Mesendoderm (in vitro differentiated cells): Measurements from ENCODE around the gene SKA3.

ENCODE experiments used
- DNase-seq: peaks from one replicate; pipeline ENCODE4 v3.0.0; 2013
- H2AK5ac ChIP-seq: 2 replicates; pipeline ENCODE4 v1.6.1; 2013; ENCODE audit warnings: low read length, inconsistent platforms
- H2BK120ac ChIP-seq: 2 replicates; pipeline ENCODE4 v1.6.1; 2013; ENCODE audit warnings: low read depth, mild to moderate bottlenecking, low read length, moderate library complexity, mixed read lengths
- H2BK15ac ChIP-seq: replicated peaks from 2 replicates; pipeline ENCODE4 v1.6.1; 2013; ENCODE audit warnings: low read depth, mild to moderate bottlenecking, moderate library complexity
- H2BK5ac ChIP-seq: 2 replicates; pipeline ENCODE4 v1.6.1; 2013; ENCODE audit warnings: low read length, inconsistent platforms
- H3K18ac ChIP-seq: 2 replicates; pipeline ENCODE4 v1.6.1; 2013; ENCODE audit warnings: mild to moderate bottlenecking, low read length, mixed read lengths
- H3K23ac ChIP-seq: one replicate; pipeline ENCODE4 v1.6.1; 2013; ENCODE audit warnings: low read length
- H3K27ac ChIP-seq: 2 replicates; pipeline ENCODE4 v1.5.1; 2013; ENCODE audit warnings: low read depth, mild to moderate bottlenecking, inconsistent platforms, low read length, moderate library complexity
- H3K27me3 ChIP-seq: 2 replicates; pipeline ENCODE4 v1.6.1; 2013; ENCODE audit warnings: low read length, control low read depth, mild to moderate bottlenecking, inconsistent platforms; ENCODE audit not compliant: insufficient read depth, poor library complexity
- H3K36me3 ChIP-seq: 2 replicates; pipeline ENCODE4 v1.6.1; 2013; ENCODE audit warnings: low read length, inconsistent platforms; ENCODE audit not compliant: control insufficient read depth, insufficient read depth
- H3K4ac ChIP-seq: one replicate; pipeline ENCODE4 v1.6.1; 2013; ENCODE audit warnings: low read depth, mild to moderate bottlenecking, low read length, moderate library complexity
- H3K4me1 ChIP-seq: 2 replicates; pipeline ENCODE4 v1.6.1; 2013; ENCODE audit warnings: low read depth, low read length, inconsistent platforms; ENCODE audit not compliant: control insufficient read depth
- H3K4me2 ChIP-seq: 2 replicates; pipeline ENCODE4 v1.6.1; 2013; ENCODE audit warnings: low read length
- H3K4me3 ChIP-seq: 2 replicates; pipeline ENCODE4 v1.5.1; 2013; ENCODE audit warnings: mild to moderate bottlenecking, low read length
- H3K56ac ChIP-seq: one replicate; pipeline ENCODE4 v1.6.1; 2013; ENCODE audit warnings: low read length
- H3K79me1 ChIP-seq: 2 replicates; pipeline ENCODE4 v1.6.1; 2013; ENCODE audit warnings: low read length, inconsistent platforms
- H3K79me2 ChIP-seq: 2 replicates; pipeline ENCODE4 v1.6.1; 2013; ENCODE audit warnings: mild to moderate bottlenecking, low read length; ENCODE audit not compliant: control insufficient read depth, insufficient read depth
- H3K9ac ChIP-seq: 2 replicates; pipeline ENCODE4 v1.6.1; 2013; ENCODE audit warnings: low read length, inconsistent platforms
- H4K5ac ChIP-seq: one replicate; pipeline ENCODE4 v1.6.1; 2013; ENCODE audit warnings: low read length
- H4K8ac ChIP-seq: one replicate; pipeline ENCODE4 v1.6.1; 2013; ENCODE audit warnings: low read depth, mild to moderate bottlenecking, control low read depth, low read length, moderate library complexity
- WGBS: extraction: QIAGEN DNeasy Blood & Tissue Kit; methylation state at CpG from one replicate; pipeline ENCODE4 v1.1.7; 2013; ENCODE audit warnings: low lambda C conversion rate, missing lambda C conversion rate; ENCODE audit not compliant: insufficient coverage; ENCODE audit errors: extremely low coverage; 5-methylcytosine and 5-hydroxymethylcytosine counted together

Gene SKA3

DNA sequence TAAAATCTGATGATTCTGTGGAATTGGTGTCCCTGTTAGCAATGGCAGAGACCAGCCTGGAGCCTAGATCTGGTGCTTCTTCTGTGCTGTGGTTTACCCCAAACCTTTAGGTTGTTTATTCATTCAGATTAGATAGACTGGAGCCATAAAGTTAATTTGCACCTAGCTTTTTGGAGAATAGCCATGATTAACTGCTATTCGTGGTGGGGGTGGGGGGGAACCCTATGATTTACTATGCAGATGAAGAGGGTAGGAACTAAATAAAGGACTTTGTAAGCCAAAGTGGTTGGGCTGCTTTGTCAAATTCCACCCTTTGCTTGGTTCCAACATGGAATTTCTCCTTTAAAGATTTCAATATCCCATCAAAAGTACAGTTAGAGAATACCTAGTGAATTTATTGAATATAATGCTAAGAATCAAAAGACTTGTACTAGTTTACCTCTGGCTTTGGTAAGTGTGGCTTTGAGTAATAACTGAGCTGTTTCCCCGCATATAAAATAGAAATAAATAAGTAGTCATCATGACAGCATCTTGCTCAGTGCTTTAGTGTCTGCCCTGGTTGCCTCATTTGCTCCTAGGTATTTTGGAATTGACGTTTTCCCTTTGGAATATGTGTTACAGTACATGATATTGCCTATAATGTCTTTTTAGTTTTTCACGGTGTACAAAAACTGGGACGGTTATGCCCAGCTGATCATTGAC, 27.6 kb downstream of the SKA3 start:
- no peaks in the 10 kb centered on the region for H3K4me1 ChIP-seq
- H3K79me2 ChIP-seq = peaks cover 4% of the 10 kb centered on the region
- no peak overlapping the region for H4K5ac ChIP-seq
- H3K56ac ChIP-seq = no peak overlapping the region
- H3K4ac ChIP-seq = no peak overlapping the region
- H3K36me3 ChIP-seq = peaks cover 2% of the 10 kb centered on the region
- no peak for DNase-seq
- no peak overlapping the region for H2AK5ac ChIP-seq
- H2BK120ac ChIP-seq = no peak overlapping the region
- no peak overlapping the region for H3K27ac ChIP-seq
- H3K9ac ChIP-seq = no peak overlapping the region
- H3K4me3 ChIP-seq = no peak overlapping the region
- H3K23ac ChIP-seq = no peak overlapping the region
- H2BK5ac ChIP-seq = no peak overlapping the region
- no peak overlapping the region for H4K8ac ChIP-seq
- no peak overlapping the region for H3K4me2 ChIP-seq
- no CpG with 5 or more reads among the region's 5 CpGs for WGBS
- H3K27me3 ChIP-seq = no peaks in the 10 kb centered on the region
- no peak overlapping the region for H2BK15ac ChIP-seq
- H3K79me1 ChIP-seq = peaks cover 1% of the 10 kb centered on the region
- H3K18ac ChIP-seq = no peak overlapping the region

DNA sequence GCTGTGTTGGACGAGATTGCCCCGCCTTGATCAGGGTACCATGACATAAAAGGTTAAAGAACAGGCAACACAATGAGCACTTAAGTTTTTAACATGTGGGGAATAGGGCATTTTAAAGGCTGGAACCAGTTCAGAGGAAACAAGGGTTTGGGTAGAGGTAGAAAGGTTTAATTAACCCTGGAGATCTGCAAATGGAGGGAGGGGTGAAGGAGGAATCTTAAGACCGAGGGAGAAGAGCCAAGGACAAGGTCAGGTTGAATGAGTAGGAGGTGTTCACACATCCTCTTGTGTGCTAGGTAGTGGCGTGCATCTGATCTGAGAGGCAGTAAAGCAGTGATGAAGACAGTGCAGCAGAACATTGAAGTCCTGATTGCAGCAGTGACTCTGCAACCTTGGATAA, 28.5 kb downstream of the SKA3 start:
- Histone ChIP-seq H3K4me3 (no peak overlapping the region), H4K5ac (no peak overlapping the region), H3K79me2 (peaks cover 13% of the 10 kb centered on the region), H3K27me3 (no peaks in the 10 kb centered on the region), H2BK5ac (no peak overlapping the region), H3K4me2 (no peak overlapping the region), H3K27ac (no peak overlapping the region), H3K23ac (no peak overlapping the region), H3K56ac (no peak overlapping the region), H4K8ac (no peak overlapping the region), H2BK15ac (no peak overlapping the region), H3K79me1 (peaks cover 5% of the 10 kb centered on the region), H2AK5ac (no peak overlapping the region), H2BK120ac (no peak overlapping the region), H3K36me3 (peaks cover 4% of the 10 kb centered on the region), H3K4me1 (no peaks in the 10 kb centered on the region), H3K9ac (no peak overlapping the region), H3K4ac (no peak overlapping the region), H3K18ac (no peak overlapping the region)
- DNase-seq = no peak
- WGBS = no CpG with 5 or more reads among the region's 4 CpGs

DNA sequence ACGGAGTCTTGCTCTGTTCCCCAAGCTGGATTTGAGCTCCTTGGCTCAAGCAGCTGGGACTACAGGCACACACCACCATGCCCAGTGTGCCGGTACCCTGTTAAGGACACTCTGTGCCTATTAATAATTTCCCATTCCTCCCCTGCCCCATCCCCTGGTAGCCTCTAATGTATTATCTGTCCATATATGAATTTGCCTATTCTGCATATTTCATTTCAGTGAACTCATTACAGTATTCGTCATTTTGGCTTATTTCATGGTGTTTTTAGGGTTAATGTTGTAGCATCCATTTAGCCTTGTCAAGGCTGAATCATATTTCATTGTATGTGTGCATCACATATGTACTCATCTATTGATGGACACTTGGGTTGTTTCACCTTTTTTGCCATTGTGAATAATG, 33.6 kb downstream of the SKA3 start:
- peak overlapping the region; percentile 42 for H3K56ac ChIP-seq
- peaks cover 34% of the 10 kb centered on the region for H3K79me2 ChIP-seq
- no peak overlapping the region for H3K18ac ChIP-seq
- no peaks in the 10 kb centered on the region for H3K27me3 ChIP-seq
- WGBS = no CpG with 5 or more reads among the region's 3 CpGs
- H2BK120ac ChIP-seq = no peak overlapping the region
- no peak overlapping the region for H2BK5ac ChIP-seq
- no peak overlapping the region for H2AK5ac ChIP-seq
- H3K4me1 ChIP-seq = no peaks in the 10 kb centered on the region
- no peak overlapping the region for H4K8ac ChIP-seq
- no peak overlapping the region for H2BK15ac ChIP-seq
- H3K36me3 ChIP-seq = peaks cover 7% of the 10 kb centered on the region
- H3K23ac ChIP-seq = no peak overlapping the region
- H3K4ac ChIP-seq = no peak overlapping the region
- no peak for DNase-seq
- H4K5ac ChIP-seq = no peak overlapping the region
- H3K4me3 ChIP-seq = no peak overlapping the region
- H3K4me2 ChIP-seq = peak overlapping the region; percentile 9
- no peak overlapping the region for H3K9ac ChIP-seq
- H3K27ac ChIP-seq = no peak overlapping the region
- H3K79me1 ChIP-seq = peaks cover 9% of the 10 kb centered on the region

DNA sequence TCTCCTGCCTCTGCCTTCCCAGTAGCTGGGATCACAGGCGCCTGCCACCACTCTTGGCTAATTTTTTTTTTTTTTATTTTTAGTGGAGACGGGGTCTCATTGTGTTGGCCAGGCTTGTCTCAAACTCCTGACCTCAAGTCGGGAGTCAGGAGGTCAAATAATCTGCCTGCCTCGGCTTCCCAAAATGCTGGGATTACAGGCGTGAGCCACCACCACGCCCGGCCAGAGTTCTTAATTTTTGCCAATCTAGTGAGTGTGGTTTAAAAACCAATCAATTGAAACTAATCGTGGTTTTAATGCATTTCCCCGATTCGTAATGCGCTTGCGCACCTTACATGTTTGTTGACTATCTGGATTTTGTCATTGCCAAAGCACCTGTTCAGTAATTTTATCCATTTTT, 37.0 kb downstream of the SKA3 start:
- DNase-seq = no peak
- peaks cover 5% of the 10 kb centered on the region for H3K36me3 ChIP-seq
- H3K56ac ChIP-seq = no peak overlapping the region
- no peak overlapping the region for H4K8ac ChIP-seq
- H3K23ac ChIP-seq = no peak overlapping the region
- no peak overlapping the region for H3K18ac ChIP-seq
- no peak overlapping the region for H4K5ac ChIP-seq
- peaks cover 32% of the 10 kb centered on the region for H3K79me2 ChIP-seq
- no peaks in the 10 kb centered on the region for H3K4me1 ChIP-seq
- peaks cover 8% of the 10 kb centered on the region for H3K79me1 ChIP-seq
- no peak overlapping the region for H3K4me3 ChIP-seq
- no peak overlapping the region for H3K9ac ChIP-seq
- no peak overlapping the region for H3K27ac ChIP-seq
- WGBS = no CpG with 5 or more reads among the region's 12 CpGs
- no peak overlapping the region for H2BK120ac ChIP-seq
- no peak overlapping the region for H3K4me2 ChIP-seq
- no peak overlapping the region for H2AK5ac ChIP-seq
- H2BK15ac ChIP-seq = no peak overlapping the region
- no peaks in the 10 kb centered on the region for H3K27me3 ChIP-seq
- H2BK5ac ChIP-seq = no peak overlapping the region
- H3K4ac ChIP-seq = no peak overlapping the region

DNA sequence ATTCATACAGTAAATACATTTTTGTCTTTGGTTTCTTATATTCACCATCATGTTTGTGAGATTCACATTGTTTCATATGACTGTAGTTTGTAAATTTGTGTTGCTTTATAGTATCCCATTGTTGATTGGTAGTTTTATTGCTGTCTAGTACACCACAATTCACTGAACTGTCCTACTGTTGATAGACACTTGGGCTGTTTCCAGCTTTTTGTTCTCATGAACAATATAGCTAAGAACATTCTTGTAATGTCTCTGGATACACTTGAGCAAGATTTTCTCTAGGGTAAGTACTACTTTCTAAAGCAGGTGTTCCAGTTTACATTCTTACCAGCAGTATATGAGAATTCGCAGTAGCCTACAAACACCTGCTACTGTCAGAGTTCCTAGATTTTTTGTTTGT, 37.8 kb downstream of the SKA3 start:
- Histone ChIP-seq H3K4me3 (no peak overlapping the region), H3K4me2 (no peak overlapping the region), H3K9ac (no peak overlapping the region), H2BK120ac (no peak overlapping the region), H3K79me2 (peaks cover 28% of the 10 kb centered on the region), H2AK5ac (no peak overlapping the region), H3K56ac (no peak overlapping the region), H3K18ac (no peak overlapping the region), H2BK5ac (no peak overlapping the region), H2BK15ac (no peak overlapping the region), H3K27ac (no peak overlapping the region), H3K79me1 (peaks cover 8% of the 10 kb centered on the region), H3K4ac (no peak overlapping the region), H3K27me3 (no peaks in the 10 kb centered on the region), H3K36me3 (peaks cover 5% of the 10 kb centered on the region), H3K23ac (no peak overlapping the region), H4K5ac (no peak overlapping the region), H4K8ac (no peak overlapping the region), H3K4me1 (no peaks in the 10 kb centered on the region)
- no peak for DNase-seq
- no CpG with 5 or more reads among the region's 1 CpG for WGBS

- Histone ChIP-seq H3K4me2 (no peak overlapping the region), H2AK5ac (no peak overlapping the region), H3K36me3 (peaks cover 2% of the 10 kb centered on the region), H3K23ac (no peak overlapping the region), H3K4ac (no peak overlapping the region), H3K9ac (no peak overlapping the region), H3K79me1 (peaks cover 3% of the 10 kb centered on the region), H2BK15ac (no peak overlapping the region), H3K56ac (no peak overlapping the region), H2BK5ac (no peak overlapping the region), H3K4me3 (no peak overlapping the region), H3K79me2 (peaks cover 20% of the 10 kb centered on the region), H4K8ac (no peak overlapping the region), H2BK120ac (no peak overlapping the region), H4K5ac (no peak overlapping the region), H3K18ac (no peak overlapping the region), H3K27me3 (no peaks in the 10 kb centered on the region), H3K4me1 (no peaks in the 10 kb centered on the region), H3K27ac (no peak overlapping the region)
- no CpG with 5 or more reads among the region's 5 CpGs for WGBS
- peak; percentile 27 for DNase-seq
Measured at GRCh38 chr13:21137696-21138095, 38.7 kb downstream of the SKA3 start.
